HG03039 (cell line): ENCODE results near the gene ATOX1.
"Not testable (repeated sequence)": the region's sequence is repeated elsewhere in the genome, so short reads cannot be mapped to it uniquely, and the experiment has no call there.

Experiments used
- ATAC-seq: cut with Tn5 transposase; IDR thresholded peaks from one replicate; pipeline ENCODE4 v1.9.1; 2021; ENCODE audit warnings: mild to moderate bottlenecking, moderate library complexity; ENCODE audit not compliant: unreplicated experiment

ATOX1 gene

GRCh38 chr5:151699071-151699901, 59.1 kb downstream of the ATOX1 start:
- ATAC-seq = no peak

DNA sequence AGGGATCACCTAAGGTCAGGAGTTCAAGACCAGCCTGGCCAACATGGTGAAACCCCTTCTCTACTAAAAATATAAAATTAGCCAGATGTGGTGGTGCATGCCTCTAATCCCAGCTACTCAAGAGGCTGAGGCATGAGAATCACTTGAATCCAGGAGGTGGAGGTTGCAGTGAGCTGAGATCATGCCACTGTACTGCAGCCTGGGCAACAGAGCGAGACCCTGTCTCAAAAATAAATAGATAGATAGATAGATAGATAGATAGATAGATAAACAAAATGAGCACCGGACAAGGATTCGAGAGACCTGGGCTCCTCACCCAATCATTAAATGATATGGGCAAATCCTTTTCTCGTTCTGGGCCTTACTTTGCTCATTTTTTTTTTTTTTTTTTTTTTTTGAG, 60.4 kb downstream of the ATOX1 start:
- ATAC-seq = not testable (repeated sequence)

- ATAC-seq = no peak
Observed at GRCh38 chr5:151697452-151697851, 61.0 kb downstream of the ATOX1 start.

- no peak for ATAC-seq
Observed at GRCh38 chr5:151696470-151697061, 61.9 kb downstream of the ATOX1 start.

GRCh38 chr5:151695464-151695863, 63.0 kb downstream of the ATOX1 start:
- ATAC-seq = no peak

- ATAC-seq = no peak
Observed at GRCh38 chr5:151694035-151694485, 64.4 kb downstream of the ATOX1 start.
